WERI-Rb-1 (cell line): ENCODE results near the gene PCDH1.

Experiments used
- DNase-seq: peaks from one replicate; pipeline ENCODE4 v3.0.0-alpha.2; 2020
- H3K27ac ChIP-seq: fragments of 250-450 bp; sonication (Bioruptor Pico); 2 replicates; pipeline ENCODE4 v1.5.1; 2020; ENCODE audit warnings: mild to moderate bottlenecking, moderate library complexity
- H3K27me3 ChIP-seq: fragments of 250-450 bp; sonication (Bioruptor Pico); 2 replicates; pipeline ENCODE4 v1.5.1; 2021; ENCODE audit warnings: mild to moderate bottlenecking, low read depth, moderate library complexity; ENCODE audit not compliant: insufficient read depth, severe bottlenecking
- H3K36me3 ChIP-seq: fragments of 250-450 bp; sonication (Bioruptor Pico); 2 replicates; pipeline ENCODE4 v1.5.1; 2020; ENCODE audit warnings: mild to moderate bottlenecking, moderate library complexity
- H3K4me3 ChIP-seq: 2 replicates; pipeline ENCODE4 v1.5.1; 2011; ENCODE audit warnings: low read depth, mild to moderate bottlenecking, control low read depth, low read length
- H3K9me3 ChIP-seq: fragments of 250-450 bp; sonication (Bioruptor Pico); 2 replicates; pipeline ENCODE4 v1.5.1; 2021; ENCODE audit warnings: mild to moderate bottlenecking, moderate library complexity; ENCODE audit not compliant: severe bottlenecking
- TF ChIP-seq, protein P1 (sequence below): IDR thresholded peaks from 2 replicates; pipeline ENCODE4 v1.5.1; 2011; ENCODE audit warnings: low read depth, mild to moderate bottlenecking, control low read depth, inconsistent platforms, low read length

The PCDH1 gene

DNA sequence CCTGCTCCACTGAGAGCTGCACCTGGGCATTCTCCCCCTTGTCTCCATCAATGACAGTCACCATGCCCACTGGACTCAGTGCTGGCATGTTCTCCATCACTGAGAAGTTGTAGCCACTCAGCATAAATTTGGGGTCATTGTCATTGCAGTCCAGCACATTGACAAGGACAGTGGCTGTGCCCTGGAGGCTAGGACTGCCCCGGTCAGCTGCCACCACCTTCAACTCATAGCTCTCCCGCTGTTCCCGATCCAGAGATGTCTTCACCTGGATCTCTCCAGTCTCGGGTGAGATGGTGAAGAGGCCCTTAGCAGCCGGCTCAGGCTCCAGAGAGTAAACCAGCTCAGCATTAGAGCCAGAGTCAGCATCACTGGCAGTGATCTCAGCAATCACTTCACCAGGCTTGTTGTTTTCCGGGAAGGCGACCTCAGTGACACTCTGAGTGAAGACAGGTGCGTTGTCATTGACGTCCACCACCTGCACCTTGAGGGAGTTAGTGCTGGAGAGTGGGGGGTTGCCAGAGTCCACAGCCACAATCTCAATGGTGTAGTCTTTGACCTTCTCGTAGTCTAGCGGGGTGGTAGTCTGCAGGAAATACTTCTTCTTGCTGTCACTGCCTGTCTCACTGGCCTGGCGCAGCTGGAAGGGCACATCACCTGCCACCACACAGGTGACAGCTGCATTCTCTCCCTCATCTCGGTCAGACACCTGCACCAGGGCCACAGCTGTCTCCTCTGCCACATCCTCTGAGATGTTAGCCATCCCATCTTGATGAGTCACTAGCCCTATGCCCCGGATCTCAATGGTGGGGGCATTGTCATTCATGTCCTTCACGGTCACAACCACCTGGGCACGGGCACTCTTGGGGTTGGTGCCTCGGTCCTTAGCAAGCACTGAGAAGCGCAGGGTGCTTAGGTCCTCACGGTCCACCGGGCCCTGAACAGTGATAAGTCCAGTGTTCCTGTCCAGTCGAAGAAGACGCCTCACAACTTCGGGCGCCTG is 13.5 kb downstream of the PCDH1 start:
- no peaks in the 10 kb centered on the region for H3K27me3 ChIP-seq
- no peaks in the 10 kb centered on the region for H3K36me3 ChIP-seq
- no peak overlapping the region for H3K4me3 ChIP-seq
- TF ChIP-seq, protein P1, sequence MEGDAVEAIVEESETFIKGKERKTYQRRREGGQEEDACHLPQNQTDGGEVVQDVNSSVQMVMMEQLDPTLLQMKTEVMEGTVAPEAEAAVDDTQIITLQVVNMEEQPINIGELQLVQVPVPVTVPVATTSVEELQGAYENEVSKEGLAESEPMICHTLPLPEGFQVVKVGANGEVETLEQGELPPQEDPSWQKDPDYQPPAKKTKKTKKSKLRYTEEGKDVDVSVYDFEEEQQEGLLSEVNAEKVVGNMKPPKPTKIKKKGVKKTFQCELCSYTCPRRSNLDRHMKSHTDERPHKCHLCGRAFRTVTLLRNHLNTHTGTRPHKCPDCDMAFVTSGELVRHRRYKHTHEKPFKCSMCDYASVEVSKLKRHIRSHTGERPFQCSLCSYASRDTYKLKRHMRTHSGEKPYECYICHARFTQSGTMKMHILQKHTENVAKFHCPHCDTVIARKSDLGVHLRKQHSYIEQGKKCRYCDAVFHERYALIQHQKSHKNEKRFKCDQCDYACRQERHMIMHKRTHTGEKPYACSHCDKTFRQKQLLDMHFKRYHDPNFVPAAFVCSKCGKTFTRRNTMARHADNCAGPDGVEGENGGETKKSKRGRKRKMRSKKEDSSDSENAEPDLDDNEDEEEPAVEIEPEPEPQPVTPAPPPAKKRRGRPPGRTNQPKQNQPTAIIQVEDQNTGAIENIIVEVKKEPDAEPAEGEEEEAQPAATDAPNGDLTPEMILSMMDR = no peak
- no peaks in the 10 kb centered on the region for H3K9me3 ChIP-seq
- H3K27ac ChIP-seq = no peak overlapping the region
- DNase-seq = no peak

DNA sequence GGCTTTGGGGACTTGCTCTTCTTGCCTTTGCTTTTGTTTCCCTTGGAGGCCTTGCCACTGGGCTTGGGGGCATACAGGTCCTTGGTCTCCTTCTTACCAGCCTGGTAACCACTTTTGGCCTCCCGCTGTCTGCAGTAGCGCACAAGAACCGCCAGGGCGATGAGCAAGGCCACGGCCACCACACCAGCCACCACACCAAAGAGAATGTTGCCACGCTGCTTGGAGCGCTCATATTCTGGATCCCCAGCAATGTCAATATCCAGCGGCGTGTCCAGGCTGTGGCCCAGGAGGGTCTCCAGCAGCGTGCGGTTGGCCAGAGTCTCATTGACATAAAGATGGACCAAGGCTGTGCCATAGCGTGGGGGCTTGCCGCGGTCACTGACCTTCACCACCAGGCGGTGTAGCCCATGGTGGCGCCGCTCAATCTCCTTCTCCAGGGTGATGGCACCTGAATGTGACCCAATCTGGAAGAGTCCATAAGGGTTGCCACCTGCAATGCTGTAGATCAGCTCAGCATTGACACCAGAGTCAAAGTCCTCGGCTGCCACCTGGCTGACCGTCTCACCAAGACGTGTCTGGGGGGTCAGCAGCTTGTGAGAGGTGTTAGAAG is 14.5 kb downstream of the PCDH1 start:
- no peaks in the 10 kb centered on the region for H3K27me3 ChIP-seq
- no peak overlapping the region for H3K27ac ChIP-seq
- H3K9me3 ChIP-seq = no peaks in the 10 kb centered on the region
- H3K36me3 ChIP-seq = no peaks in the 10 kb centered on the region
- H3K4me3 ChIP-seq = no peak overlapping the region
- TF ChIP-seq, protein P1 = no peak
- no peak for DNase-seq

DNA sequence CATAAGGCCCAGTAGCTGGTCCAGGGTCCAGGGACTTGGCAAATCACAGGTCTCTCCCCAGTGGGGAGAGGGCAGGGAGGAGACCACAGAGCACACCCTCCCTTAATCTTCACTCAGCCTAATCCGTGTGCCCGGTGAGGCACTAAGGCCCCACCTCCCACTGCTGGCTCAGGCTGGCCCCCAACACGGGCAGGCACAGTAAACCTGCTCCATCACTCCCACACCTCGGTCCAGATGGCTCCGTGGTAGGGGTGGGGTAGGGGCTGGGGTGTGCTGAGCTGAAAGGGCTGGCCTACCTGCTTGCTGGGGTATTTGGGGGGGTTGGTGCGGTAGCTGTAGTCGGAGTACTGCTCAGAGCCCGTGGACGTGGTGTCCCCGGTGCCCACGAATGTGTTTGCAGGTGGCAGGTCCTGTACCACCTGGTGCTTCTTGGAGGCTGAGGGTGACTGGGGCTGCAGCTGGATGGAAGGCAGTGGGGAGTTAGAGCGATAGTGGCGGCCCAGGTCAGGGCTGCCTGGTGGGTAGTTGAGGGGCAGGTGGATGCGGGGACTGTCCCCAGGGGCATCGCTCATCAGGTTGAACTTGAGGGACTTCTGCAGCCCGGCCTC is 15.2 kb downstream of the PCDH1 start:
- H3K27ac ChIP-seq = no peak overlapping the region
- DNase-seq = peak; percentile 66
- no peaks in the 10 kb centered on the region for H3K9me3 ChIP-seq
- H3K4me3 ChIP-seq = no peak overlapping the region
- H3K36me3 ChIP-seq = no peaks in the 10 kb centered on the region
- no peaks in the 10 kb centered on the region for H3K27me3 ChIP-seq
- TF ChIP-seq, protein P1 = no peak

DNA sequence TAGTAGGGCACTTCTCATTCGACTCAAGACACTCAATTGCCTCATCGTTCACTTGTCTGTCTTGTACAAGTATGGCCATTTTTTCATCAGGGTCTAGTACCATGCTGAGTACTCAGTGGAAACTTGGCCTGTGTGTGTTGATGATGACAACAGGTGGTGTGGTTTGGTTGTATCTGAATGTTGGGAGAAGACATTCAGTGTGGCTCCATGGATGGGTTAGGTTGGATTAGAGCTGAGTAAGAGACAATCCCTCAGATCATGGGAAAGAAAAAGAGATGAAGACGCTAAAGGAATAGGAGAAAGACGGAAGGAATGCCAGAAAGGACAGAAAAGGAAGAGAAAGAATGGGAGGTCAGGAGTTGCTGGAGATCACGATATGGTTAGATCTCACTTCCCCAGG is 17.0 kb downstream of the PCDH1 start:
- Histone ChIP-seq H3K36me3 (no peaks in the 10 kb centered on the region), H3K27me3 (no peaks in the 10 kb centered on the region), H3K4me3 (no peak overlapping the region), H3K9me3 (no peaks in the 10 kb centered on the region), H3K27ac (no peak overlapping the region)
- TF ChIP-seq, protein P1 = no peak
- no peak for DNase-seq

DNA sequence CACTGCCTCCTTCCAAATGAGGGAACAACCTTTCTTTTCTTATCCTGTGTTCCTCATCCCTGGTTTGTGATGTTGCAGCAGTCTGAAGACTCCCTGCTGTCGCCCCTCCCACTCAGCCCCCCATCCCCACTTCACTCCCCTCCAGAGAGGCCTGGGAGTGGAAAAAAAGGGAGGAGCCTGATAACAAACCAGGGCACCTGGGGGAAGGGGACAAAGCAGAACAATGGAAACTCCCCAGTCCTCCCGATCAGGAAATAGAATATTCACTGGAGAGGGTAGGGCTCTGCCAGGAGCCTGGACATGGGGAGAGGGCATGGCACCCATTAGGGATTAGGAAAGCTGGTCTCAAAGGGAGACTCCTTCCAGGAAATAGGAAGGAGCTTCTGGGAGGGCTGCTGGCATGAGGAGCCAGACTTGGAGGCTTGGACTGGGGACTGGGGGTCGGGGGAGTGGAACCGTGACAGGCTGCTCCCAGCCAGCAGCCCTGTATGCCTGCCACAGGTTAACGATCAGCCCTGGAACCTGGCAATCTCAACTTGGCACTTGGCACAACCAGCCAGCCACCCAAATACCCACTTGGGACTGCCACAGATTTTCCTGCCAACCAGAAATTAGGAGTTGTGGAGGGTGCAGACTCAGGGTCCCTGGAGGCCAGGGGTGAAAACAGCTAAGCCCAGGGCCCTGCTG is 20.0 kb downstream of the PCDH1 start:
- H3K4me3 ChIP-seq = no peak overlapping the region

More for the DNA sequence above, 20.0 kb downstream of the PCDH1 start:
- TF ChIP-seq, protein P1 = no peak
- Histone ChIP-seq H3K9me3 (no peaks in the 10 kb centered on the region), H3K27ac (no peak overlapping the region), H3K27me3 (no peaks in the 10 kb centered on the region), H3K36me3 (no peaks in the 10 kb centered on the region)
- peak; percentile 43 for DNase-seq
